ENCODE results near the gene ZNF711.
"Not testable (repeated sequence)": the region's sequence is repeated elsewhere in the genome, so short reads cannot be mapped to it uniquely, and the experiment has no call there.

Gene ZNF711

GRCh38 chrX:85288992-85289723 lies 45.4 kb downstream of the ZNF711 start:
- Histone ChIP-seq H3K27ac (ENCODE audit: low read length) (no peak overlapping the region), H3K4me3 (ENCODE audit: low read depth in 1 of 2, low read length in 2 of 2) (no peak overlapping the region), H3K36me3 (ENCODE audit: control insufficient read depth in 1 of 2, insufficient read depth in 2 of 2, low read length in 2 of 2) (no peaks in the 10 kb centered on the region), H3K9me3 (ENCODE audit: control insufficient read depth in 1 of 2, low read length in 2 of 2) (peaks cover 0 to 2% of the 10 kb centered on the region in 2 donors), H3K27me3 (ENCODE audit: low read depth, low read length) (no peaks in the 10 kb centered on the region), H3K4me1 (ENCODE audit: control insufficient read depth in 1 of 2, insufficient read depth in 2 of 2, low read length in 2 of 2) (no peaks in the 10 kb centered on the region)

DNA sequence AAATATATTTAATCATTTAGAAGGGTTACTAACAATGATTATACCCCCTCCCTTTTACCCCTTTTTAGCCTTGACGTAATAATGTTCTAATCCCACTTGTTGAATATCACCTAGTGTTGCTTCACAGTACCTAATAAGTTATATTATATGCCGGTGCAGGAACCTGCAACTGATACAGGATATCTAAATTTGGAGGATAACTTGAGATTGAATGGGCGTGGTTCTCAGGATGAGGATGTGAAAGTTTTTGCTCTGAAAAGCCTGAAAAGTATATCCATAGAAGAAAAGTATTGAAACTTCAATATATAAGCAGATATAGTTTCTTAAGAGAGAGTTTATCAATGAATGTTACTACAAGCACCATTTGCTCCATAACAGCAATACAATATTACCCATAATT lies 59.8 kb downstream of the ZNF711 start:
- H3K9me3 ChIP-seq (ENCODE audit: control insufficient read depth in 1 of 2, low read length in 2 of 2) = no peaks in the 10 kb centered on the region
- no peaks in the 10 kb centered on the region for H3K27me3 ChIP-seq (ENCODE audit: low read depth, low read length)
- no peak overlapping the region for H3K27ac ChIP-seq (ENCODE audit: low read length)
- H3K36me3 ChIP-seq (ENCODE audit: control insufficient read depth in 1 of 2, insufficient read depth in 2 of 2, low read length in 2 of 2) = no peaks in the 10 kb centered on the region
- H3K4me3 ChIP-seq (ENCODE audit: low read depth in 1 of 2, low read length in 2 of 2) = no peak overlapping the region
- H3K4me1 ChIP-seq (ENCODE audit: control insufficient read depth in 1 of 2, insufficient read depth in 2 of 2, low read length in 2 of 2) = no peaks in the 10 kb centered on the region

DNA sequence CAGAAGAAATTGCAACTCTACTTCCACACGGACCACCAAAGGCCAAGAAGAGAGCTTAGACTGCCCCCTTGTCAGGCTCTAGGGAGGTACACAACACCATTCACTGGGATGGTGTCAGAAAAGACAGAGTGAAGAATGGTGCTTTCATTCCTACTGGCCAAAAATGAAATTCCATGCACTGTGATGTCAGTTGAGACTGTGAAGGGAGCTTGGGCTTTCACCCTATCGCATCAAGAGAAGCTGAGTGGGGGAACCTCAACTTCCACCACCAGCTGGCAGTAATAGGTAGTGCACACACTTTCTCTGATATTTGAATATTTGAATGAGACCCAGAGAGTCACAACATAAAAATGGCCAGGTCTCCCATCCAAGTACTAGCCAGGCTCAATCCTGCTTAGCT lies 65.9 kb downstream of the ZNF711 start:
- no peak overlapping the region for H3K4me3 ChIP-seq (ENCODE audit: low read depth in 1 of 2, low read length in 2 of 2)

GRCh38 chrX:85311348-85311747 lies 67.6 kb downstream of the ZNF711 start:
- not testable (repeated sequence) for H3K27me3 ChIP-seq (ENCODE audit: low read depth, low read length); H3K36me3 ChIP-seq (ENCODE audit: control insufficient read depth in 1 of 2, insufficient read depth in 2 of 2, low read length in 2 of 2); H3K4me3 ChIP-seq (ENCODE audit: low read depth in 1 of 2, low read length in 2 of 2); H3K27ac ChIP-seq (ENCODE audit: low read length); H3K9me3 ChIP-seq (ENCODE audit: control insufficient read depth in 1 of 2, low read length in 2 of 2); H3K4me1 ChIP-seq (ENCODE audit: control insufficient read depth in 1 of 2, insufficient read depth in 2 of 2, low read length in 2 of 2)

More for the DNA sequence above, 65.9 kb downstream of the ZNF711 start:
- Histone ChIP-seq H3K4me1 (ENCODE audit: control insufficient read depth in 1 of 2, insufficient read depth in 2 of 2, low read length in 2 of 2) (no peaks in the 10 kb centered on the region), H3K27me3 (ENCODE audit: low read depth, low read length) (no peaks in the 10 kb centered on the region), H3K27ac (ENCODE audit: low read length) (no peak overlapping the region), H3K9me3 (ENCODE audit: control insufficient read depth in 1 of 2, low read length in 2 of 2) (no peaks in the 10 kb centered on the region), H3K36me3 (ENCODE audit: control insufficient read depth in 1 of 2, insufficient read depth in 2 of 2, low read length in 2 of 2) (no peaks in the 10 kb centered on the region)
